ENCODE results near the gene PTAFR.

DNA sequence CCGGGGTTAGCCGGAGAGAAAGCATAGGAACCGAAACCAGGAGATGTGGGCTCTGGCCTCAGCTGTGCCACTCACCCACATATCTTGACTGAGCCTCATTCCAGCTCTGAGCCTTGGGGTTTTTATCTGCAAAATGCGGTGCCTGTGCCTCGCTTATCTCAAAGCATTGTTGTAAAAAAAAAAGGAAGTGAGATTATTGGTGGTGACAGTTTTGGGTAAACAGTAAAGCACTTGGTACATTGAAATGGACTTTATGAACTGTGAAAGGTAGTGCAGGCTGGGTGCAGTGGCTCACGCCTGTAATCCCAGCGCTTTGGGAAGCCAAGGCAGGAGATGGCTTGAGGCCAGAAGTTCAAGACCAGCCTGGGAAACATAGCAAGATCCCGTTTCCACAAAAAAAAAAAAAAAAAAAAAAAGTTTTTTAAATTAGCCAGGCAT is 3.8 kb downstream of the PTAFR start:
- TF ChIP-seq, protein P1, sequence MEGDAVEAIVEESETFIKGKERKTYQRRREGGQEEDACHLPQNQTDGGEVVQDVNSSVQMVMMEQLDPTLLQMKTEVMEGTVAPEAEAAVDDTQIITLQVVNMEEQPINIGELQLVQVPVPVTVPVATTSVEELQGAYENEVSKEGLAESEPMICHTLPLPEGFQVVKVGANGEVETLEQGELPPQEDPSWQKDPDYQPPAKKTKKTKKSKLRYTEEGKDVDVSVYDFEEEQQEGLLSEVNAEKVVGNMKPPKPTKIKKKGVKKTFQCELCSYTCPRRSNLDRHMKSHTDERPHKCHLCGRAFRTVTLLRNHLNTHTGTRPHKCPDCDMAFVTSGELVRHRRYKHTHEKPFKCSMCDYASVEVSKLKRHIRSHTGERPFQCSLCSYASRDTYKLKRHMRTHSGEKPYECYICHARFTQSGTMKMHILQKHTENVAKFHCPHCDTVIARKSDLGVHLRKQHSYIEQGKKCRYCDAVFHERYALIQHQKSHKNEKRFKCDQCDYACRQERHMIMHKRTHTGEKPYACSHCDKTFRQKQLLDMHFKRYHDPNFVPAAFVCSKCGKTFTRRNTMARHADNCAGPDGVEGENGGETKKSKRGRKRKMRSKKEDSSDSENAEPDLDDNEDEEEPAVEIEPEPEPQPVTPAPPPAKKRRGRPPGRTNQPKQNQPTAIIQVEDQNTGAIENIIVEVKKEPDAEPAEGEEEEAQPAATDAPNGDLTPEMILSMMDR (IDR thresholded peaks at IDR 0.05; ENCODE audit: insufficient read depth, low read length, poor library complexity, severe bottlenecking) = no peak
- TF ChIP-seq EZH2phosphoT487 (conservative IDR thresholded peaks at IDR 0.05; ENCODE audit: low read length) = no peak
